ENCODE results near the gene SDK1.
A peak's percentile ranks its signal among the peaks of the same experiment; 100 is the strongest.

The SDK1 gene

GRCh38 chr7:4045450-4045849 lies 744.4 kb downstream of the SDK1 start:
- DNase-seq (ENCODE audit: low spot score) = no peak

- no peak for DNase-seq (ENCODE audit: low spot score)
These were observed 744.9 kb downstream of the SDK1 start for GRCh38 chr7:4045975-4046374.

- no peak for DNase-seq (ENCODE audit: low spot score)
These were observed 747.3 kb downstream of the SDK1 start for GRCh38 chr7:4048336-4048735.

DNA sequence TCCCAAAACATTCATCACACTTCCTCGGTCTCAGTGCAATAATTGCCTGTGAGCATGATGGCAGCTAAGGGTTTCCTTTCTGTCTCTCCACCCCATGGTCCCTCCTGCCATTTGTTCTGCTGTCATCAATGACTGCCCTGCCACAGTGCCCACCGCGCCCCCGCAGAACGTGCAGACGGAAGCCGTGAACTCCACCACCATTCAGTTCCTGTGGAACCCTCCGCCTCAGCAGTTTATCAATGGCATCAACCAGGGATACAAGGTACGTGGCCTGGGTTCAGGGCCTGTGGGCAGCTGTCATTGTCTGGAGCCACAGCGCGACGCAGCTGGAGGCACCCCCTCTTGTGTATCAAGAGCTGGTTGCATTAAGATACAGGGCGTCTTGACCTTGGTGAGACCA lies 748.1 kb downstream of the SDK1 start:
- DNase-seq (ENCODE audit: low spot score) = no peak

DNA sequence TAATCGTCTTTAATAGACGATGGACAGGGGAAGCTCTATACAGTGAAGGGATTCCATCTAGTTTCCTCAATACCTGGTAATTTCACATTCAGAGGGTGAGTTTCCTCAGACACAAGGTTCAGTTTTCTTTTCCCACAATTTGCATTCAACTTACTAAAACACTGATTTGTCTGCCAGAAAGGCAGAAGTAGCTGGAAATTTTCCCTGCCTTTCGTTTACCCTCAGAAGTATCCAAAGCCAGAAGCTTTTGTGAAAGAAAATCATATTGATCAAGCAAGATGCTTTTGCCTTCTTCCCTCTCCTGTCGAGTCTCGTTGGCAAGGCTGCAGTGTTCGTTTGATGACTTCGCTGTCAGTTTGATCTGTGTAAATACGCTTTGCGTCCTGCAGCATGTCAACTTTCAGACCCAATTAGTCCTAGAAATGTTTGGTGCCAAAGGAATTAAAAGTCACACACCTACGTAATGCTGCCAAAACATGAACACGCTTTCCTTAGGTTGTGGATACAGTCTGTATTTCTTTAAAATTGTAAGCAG lies 749.1 kb downstream of the SDK1 start:
- no peak for DNase-seq (ENCODE audit: low spot score)

DNA sequence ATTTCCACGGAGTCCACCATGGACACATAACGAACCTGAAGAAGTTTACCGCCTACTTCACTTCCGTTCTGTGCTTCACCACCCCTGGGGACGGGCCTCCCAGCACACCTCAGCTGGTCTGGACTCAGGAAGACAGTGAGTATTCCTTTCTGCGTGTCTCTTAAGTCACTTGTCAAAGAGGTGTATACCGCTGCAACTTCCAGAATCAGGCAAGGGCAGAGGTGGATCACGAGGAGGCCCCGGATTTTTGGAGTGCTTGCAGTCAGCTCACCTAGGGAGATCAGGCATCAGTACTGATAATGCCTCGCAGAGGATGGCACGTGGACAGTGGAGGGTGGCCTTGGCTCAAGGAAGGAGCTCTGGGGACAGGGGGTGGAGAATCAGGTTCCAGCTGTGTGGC lies 750.6 kb downstream of the SDK1 start:
- no peak for DNase-seq (ENCODE audit: low spot score)

GRCh38 chr7:4052130-4052529 lies 751.1 kb downstream of the SDK1 start:
- no peak for DNase-seq (ENCODE audit: low spot score)

GRCh38 chr7:4054158-4054557 lies 753.1 kb downstream of the SDK1 start:
- no peak for DNase-seq (ENCODE audit: low spot score)

DNA sequence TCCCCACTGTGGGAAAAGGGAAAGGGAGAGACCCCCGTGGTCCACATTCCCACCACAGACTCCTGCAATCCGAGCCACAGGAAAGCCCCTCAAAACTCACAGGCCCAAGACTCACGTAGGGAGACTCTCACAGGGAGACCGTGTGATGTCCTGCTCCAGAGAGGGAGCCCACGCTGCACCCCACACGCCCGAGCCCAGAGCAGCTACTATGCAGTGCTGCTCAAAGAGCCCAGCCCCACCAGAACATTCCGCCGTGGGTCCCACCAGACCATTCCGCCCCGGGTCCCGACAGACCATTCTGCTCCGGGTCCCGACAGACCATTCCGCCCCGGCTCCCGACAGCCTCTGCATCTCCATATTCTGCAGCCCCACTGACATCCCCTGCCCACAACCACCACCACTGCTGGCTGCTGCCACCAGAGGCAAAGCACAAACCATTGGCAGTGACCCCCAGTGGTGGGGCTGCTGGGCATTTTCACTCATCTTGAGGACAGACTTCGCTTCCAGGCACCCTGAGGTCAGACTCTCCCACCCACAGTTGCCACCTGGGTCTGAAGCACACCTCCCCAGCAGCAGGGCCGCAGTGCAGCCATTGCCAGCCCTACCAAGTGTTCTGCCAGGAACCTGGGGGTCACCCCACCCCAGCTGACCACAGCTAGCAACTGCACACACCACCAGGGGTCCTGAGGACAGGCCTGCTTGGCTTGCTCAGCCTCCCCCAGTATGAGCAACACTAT lies 755.7 kb downstream of the SDK1 start:
- DNase-seq (ENCODE audit: low spot score) = no peak

DNA sequence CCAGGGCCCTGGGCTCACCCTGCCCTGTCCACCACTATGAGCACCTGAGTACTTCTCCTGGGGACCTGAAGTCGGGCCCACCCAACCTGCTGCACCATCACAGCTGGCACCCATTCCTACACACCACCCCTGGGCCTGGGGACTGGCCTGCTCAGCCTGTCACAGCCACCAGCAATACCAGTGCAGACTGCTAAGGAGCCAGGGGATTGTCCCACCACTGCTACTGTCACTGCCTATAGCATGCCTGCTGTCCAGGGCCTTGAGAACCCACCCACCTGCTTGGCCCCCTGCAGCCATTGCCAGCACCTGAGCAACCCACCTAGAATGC lies 756.2 kb downstream of the SDK1 start:
- DNase-seq (ENCODE audit: low spot score) = no peak

GRCh38 chr7:4058158-4058557 lies 757.1 kb downstream of the SDK1 start:
- peak; percentile 22 for DNase-seq (ENCODE audit: low spot score)

GRCh38 chr7:4065190-4065589 lies 764.1 kb downstream of the SDK1 start:
- DNase-seq (ENCODE audit: low spot score) = no peak

DNA sequence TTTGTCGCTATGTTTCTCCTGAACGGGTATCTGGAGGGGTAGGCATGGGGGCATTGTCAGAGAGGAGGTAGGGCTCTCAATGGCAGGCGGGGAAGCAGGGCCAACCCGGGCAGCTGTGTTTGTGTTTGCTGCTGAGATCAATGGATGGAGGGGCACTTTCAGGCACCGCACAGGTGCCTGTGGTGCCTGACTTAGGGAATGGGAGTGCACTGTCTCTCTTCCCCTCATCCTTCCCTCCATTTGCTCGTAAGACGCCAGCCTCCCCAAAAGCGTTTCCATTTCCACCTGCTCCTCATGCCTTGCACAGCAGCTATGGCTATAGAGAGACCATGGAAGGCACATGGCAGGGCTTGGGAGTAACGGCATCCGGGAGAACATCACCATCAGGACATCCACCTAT lies 765.2 kb downstream of the SDK1 start:
- no peak for DNase-seq (ENCODE audit: low spot score)

GRCh38 chr7:4066626-4067475 lies 765.8 kb downstream of the SDK1 start:
- no peak for DNase-seq (ENCODE audit: low spot score)

DNA sequence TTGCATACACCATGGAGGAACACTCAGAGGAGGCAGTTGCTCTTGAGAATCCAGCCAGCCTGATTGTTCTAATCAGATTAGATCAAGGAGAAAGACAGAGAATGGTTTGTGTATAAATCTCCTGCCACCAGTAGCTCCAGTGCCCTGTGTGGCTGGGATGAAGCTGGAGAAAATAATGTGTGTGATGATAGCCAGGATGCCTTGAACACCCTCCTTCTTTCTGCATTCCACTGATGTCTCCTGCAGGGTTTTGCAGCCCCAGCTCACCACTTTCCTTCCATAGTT lies 766.4 kb downstream of the SDK1 start:
- no peak for DNase-seq (ENCODE audit: low spot score)

GRCh38 chr7:4067874-4068273 lies 766.8 kb downstream of the SDK1 start:
- DNase-seq (ENCODE audit: low spot score) = no peak

DNA sequence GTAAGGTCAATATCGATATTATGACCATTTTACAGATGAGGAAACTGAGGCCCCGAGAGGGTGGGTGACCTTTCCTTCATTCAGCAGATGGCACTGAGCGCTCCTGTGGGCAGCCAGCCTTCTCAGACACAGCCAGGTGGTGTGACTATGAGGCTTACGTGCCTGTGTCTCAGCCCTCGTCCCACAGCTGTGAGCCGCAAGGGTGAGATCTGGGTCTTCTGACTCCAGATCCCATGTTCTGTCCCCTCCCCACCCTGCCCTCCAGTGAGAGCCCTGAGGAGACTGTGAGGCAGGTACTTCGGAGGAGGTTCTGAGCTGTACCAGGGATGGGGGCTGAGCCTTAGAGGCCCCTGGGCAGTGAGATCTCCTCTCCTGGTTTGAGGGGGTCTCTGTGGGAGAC lies 767.2 kb downstream of the SDK1 start:
- no peak for DNase-seq (ENCODE audit: low spot score)

GRCh38 chr7:4069268-4070095 lies 768.4 kb downstream of the SDK1 start:
- DNase-seq (ENCODE audit: low spot score) = no peak

DNA sequence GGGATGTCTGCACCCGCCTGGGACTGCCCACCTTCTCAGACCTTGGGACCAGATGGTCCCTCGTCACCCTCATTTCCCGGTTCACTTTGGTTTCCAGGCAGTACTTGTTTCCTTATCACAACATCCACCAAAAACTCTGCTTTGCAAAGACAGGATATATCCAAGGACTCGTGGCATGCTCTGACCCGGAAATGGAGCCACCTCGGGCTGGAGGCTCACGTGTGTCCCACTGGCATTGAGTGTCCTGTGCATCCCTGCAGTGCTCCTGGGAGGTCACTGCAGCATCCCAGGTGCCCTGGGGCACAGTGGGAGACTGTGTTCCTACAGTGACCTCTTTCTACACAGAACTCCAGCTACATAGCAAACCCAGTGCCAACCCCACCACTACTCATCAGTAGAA lies 769.2 kb downstream of the SDK1 start:
- no peak for DNase-seq (ENCODE audit: low spot score)

DNA sequence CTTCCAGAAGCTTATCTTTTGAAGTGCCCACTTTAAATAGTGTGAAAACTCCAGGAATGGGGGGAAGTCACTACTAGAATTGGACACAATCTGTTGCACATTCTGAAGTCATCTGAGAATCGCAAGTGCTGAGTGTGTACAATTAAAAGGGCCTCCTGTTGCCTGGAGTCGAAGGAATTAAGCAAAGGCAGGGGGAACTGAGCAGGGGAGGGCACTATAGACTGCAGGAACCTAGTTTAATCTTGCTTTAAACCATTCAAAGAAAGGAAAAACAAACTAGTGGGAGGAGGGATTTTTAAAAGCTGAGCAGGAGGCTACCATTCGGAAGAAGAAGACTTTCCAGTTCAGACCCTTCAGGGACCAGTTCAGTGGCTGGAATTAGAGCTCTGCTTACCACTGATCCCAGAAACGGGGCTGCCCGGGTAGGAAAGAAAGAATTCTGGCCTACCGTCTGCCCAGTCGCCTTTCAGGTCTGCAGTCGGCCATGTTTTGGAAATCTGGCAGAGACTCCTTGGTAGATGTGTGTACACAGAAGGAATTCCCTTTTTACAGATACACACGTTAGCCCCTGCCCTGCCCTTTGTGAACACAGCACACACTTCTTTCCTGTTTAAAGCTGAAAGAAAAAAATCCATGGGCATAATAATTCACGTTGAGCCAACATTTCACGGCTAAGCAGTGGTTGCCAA lies 770.5 kb downstream of the SDK1 start:
- DNase-seq (ENCODE audit: low spot score) = no peak

DNA sequence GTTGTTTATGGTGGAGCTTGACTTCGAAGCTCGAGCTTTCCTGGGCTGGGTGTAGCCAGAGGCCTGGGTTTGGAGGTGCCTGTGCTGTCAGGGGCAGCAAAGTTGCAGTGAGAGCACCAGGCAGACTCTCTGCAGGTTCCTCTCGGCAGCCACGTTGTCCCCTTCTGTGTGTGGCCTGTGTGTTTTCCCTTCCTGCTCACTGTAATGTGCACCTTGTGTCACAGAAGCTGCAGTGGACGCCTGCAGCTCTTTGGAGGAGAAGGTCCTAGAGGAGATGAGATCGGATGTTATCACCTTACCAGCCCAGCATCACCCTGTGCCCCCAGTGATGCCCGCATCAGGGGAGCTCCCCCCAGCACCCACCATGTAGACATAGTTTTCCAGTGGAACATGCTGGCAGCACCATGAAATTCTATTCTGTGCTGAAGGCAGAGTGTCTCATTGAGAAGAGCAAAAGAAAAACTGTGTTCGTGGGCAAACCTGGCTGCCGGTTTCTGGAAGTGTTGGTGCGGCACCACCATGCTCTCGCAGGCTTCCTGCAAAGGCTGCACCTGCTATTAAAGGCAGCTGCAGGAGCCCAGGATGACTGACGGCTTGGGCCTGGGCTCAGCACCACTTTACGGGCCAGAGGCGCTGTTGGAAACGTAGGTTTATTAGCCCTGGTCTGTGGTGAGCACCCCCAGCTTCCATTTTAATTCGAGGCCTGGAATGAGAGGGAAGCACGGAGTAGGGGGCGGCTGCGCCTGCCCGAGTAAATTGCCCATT lies 771.3 kb downstream of the SDK1 start:
- no peak for DNase-seq (ENCODE audit: low spot score)
